ENCODE data around the gene PLK3. TPM values are rescaled to one million over a fixed set of nuclear protein-coding genes. Genes with fewer than 3 reads are reported as not detected.

The PLK3 gene
- total and polyA plus RNA-seq, 9 of the 15 experiments (the other 6 are each of a cell fraction or from before 2014, with no cell fraction given): 0.52 to 22.7 (median 11.0) TPM

DNA sequence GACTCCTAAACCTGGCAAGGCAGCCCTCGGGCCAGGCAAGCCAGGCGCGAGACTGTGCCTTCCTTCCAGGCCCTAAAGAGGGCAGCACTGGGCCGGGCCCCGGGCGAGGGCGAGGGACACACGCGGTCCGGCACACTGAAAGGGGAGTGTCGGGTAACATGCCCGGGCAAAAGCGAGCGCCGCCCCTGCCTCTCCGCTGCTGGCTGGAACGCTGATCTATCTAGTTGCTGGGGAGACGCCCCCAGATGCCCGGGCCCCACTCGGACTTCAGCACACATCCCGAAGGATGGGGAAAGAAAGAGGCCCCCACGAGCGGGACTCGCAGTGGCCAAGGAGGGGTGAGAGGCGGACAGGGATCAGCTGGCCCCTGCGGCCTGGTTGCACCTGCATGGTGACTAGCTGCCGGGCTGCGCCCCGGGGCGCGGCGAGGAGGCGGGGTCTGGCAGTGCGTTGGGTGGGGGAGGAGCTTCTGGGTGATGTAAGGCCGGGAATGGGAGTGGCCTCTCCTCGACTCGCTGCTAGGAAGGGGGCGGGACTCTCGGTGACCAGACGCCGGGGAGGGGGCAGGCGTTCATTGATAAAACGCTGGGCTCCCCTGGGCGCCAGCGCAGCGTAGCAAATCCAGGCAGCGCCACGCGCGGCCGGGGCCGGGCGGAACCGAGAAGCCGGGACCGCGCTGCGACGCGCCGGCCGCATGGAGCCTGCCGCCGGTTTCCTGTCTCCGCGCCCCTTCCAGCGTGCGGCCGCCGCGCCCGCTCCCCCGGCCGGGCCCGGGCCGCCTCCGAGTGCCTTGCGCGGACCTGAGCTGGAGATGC lies at the start of gene PLK3 (continued):
- TF ChIP-seq, protein P1, sequence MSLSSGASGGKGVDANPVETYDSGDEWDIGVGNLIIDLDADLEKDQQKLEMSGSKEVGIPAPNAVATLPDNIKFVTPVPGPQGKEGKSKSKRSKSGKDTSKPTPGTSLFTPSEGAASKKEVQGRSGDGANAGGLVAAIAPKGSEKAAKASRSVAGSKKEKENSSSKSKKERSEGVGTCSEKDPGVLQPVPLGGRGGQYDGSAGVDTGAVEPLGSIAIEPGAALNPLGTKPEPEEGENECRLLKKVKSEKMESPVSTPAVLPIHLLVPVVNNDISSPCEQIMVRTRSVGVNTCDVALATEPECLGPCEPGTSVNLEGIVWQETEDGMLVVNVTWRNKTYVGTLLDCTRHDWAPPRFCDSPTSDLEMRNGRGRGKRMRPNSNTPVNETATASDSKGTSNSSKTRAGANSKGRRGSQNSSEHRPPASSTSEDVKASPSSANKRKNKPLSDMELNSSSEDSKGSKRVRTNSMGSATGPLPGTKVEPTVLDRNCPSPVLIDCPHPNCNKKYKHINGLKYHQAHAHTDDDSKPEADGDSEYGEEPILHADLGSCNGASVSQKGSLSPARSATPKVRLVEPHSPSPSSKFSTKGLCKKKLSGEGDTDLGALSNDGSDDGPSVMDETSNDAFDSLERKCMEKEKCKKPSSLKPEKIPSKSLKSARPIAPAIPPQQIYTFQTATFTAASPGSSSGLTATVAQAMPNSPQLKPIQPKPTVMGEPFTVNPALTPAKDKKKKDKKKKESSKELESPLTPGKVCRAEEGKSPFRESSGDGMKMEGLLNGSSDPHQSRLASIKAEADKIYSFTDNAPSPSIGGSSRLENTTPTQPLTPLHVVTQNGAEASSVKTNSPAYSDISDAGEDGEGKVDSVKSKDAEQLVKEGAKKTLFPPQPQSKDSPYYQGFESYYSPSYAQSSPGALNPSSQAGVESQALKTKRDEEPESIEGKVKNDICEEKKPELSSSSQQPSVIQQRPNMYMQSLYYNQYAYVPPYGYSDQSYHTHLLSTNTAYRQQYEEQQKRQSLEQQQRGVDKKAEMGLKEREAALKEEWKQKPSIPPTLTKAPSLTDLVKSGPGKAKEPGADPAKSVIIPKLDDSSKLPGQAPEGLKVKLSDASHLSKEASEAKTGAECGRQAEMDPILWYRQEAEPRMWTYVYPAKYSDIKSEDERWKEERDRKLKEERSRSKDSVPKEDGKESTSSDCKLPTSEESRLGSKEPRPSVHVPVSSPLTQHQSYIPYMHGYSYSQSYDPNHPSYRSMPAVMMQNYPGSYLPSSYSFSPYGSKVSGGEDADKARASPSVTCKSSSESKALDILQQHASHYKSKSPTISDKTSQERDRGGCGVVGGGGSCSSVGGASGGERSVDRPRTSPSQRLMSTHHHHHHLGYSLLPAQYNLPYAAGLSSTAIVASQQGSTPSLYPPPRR (CRISPR knock-in tag; IDR thresholded peaks at IDR 0.05; ENCODE audit: borderline replicate concordance): peak; percentile 49; the same call in 1 of the 2 replicates
- TF ChIP-seq NFIX (CRISPR knock-in tag; IDR thresholded peaks at IDR 0.05; ENCODE audit: low read depth): no peak
- TF ChIP-seq, protein P2, sequence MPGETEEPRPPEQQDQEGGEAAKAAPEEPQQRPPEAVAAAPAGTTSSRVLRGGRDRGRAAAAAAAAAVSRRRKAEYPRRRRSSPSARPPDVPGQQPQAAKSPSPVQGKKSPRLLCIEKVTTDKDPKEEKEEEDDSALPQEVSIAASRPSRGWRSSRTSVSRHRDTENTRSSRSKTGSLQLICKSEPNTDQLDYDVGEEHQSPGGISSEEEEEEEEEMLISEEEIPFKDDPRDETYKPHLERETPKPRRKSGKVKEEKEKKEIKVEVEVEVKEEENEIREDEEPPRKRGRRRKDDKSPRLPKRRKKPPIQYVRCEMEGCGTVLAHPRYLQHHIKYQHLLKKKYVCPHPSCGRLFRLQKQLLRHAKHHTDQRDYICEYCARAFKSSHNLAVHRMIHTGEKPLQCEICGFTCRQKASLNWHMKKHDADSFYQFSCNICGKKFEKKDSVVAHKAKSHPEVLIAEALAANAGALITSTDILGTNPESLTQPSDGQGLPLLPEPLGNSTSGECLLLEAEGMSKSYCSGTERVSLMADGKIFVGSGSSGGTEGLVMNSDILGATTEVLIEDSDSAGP (CRISPR knock-in tag; IDR thresholded peaks at IDR 0.05): no peak
- no peak for TF ChIP-seq U2AF1 (optimal IDR thresholded peaks at IDR 0.05; ENCODE audit: low read depth, low read length)
- 0 out of 2 replicates have a peak, but pooled peaks have one; percentile 31 for TF ChIP-seq PTBP1 (IDR thresholded peaks at IDR 0.05; ENCODE audit: low read depth, low read length)
- no peak for TF ChIP-seq GATA2 (CRISPR knock-in tag; IDR thresholded peaks at IDR 0.05)
- TF ChIP-seq SAFB2 (IDR thresholded peaks at IDR 0.05; ENCODE audit: borderline replicate concordance, low read depth, low read length, severe bottlenecking): no peak
- no peak for TF ChIP-seq ZSCAN32 (CRISPR knock-in tag; IDR thresholded peaks at IDR 0.05)
- no peak for TF ChIP-seq PRMT5 (CRISPR knock-in tag; IDR thresholded peaks at IDR 0.05)
- peak; percentile 87 for TF ChIP-seq MXI1 (IDR thresholded peaks at IDR 0.05; ENCODE audit: low read depth, low read length)
- TF ChIP-seq STAG1 (CRISPR knock-in tag; IDR thresholded peaks at IDR 0.05; ENCODE audit: borderline replicate concordance): peak; percentile 74
- 0 out of 2 replicates have a peak, but pooled peaks have one; percentile 37 for TF ChIP-seq ZNF644 (tag; IDR thresholded peaks at IDR 0.05; ENCODE audit: low read depth)
- TF ChIP-seq ZNF146 (CRISPR knock-in tag; IDR thresholded peaks at IDR 0.05; ENCODE audit: unreplicated experiment): no peak
- peak; percentile 47; the same call in 1 of the 2 replicates for TF ChIP-seq JUN (IDR thresholded peaks at IDR 0.05; ENCODE audit: borderline replicate concordance, low read depth, low read length)
- TF ChIP-seq JUN (CRISPR knock-in tag; IDR thresholded peaks at IDR 0.05; ENCODE audit: borderline replicate concordance): peak; percentile 83
- TF ChIP-seq SMAD4 (CRISPR knock-in tag; conservative IDR thresholded peaks at IDR 0.05): peak; percentile 97
- TF ChIP-seq, protein P3, sequence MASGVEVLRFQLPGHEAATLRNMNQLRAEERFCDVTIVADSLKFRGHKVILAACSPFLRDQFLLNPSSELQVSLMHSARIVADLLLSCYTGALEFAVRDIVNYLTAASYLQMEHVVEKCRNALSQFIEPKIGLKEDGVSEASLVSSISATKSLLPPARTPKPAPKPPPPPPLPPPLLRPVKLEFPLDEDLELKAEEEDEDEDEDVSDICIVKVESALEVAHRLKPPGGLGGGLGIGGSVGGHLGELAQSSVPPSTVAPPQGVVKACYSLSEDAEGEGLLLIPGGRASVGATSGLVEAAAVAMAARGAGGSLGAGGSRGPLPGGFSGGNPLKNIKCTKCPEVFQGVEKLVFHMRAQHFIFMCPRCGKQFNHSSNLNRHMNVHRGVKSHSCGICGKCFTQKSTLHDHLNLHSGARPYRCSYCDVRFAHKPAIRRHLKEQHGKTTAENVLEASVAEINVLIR (CRISPR knock-in tag; IDR thresholded peaks at IDR 0.05): 0 out of 2 replicates have a peak, but pooled peaks have one; percentile 27
- TF ChIP-seq, protein P4, sequence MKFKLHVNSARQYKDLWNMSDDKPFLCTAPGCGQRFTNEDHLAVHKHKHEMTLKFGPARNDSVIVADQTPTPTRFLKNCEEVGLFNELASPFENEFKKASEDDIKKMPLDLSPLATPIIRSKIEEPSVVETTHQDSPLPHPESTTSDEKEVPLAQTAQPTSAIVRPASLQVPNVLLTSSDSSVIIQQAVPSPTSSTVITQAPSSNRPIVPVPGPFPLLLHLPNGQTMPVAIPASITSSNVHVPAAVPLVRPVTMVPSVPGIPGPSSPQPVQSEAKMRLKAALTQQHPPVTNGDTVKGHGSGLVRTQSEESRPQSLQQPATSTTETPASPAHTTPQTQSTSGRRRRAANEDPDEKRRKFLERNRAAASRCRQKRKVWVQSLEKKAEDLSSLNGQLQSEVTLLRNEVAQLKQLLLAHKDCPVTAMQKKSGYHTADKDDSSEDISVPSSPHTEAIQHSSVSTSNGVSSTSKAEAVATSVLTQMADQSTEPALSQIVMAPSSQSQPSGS (CRISPR knock-in tag; IDR thresholded peaks at IDR 0.05): no peak
